Activated effector memory CD4-positive, alpha-beta T cell treated with anti-CD3 and anti-CD28 coated beads, Interleukin-2, amount 50 U/mL, for 16 hours (primary cell): ENCODE measurements around the gene FAM163B.

Experiments
- DNase-seq: peaks from one replicate; pipeline ENCODE4 v3.0.0-alpha.2; 2020

FAM163B gene

GRCh38 chr9:133539991-133540697, 69.0 kb downstream of the FAM163B start:
- DNase-seq = no peak

DNA sequence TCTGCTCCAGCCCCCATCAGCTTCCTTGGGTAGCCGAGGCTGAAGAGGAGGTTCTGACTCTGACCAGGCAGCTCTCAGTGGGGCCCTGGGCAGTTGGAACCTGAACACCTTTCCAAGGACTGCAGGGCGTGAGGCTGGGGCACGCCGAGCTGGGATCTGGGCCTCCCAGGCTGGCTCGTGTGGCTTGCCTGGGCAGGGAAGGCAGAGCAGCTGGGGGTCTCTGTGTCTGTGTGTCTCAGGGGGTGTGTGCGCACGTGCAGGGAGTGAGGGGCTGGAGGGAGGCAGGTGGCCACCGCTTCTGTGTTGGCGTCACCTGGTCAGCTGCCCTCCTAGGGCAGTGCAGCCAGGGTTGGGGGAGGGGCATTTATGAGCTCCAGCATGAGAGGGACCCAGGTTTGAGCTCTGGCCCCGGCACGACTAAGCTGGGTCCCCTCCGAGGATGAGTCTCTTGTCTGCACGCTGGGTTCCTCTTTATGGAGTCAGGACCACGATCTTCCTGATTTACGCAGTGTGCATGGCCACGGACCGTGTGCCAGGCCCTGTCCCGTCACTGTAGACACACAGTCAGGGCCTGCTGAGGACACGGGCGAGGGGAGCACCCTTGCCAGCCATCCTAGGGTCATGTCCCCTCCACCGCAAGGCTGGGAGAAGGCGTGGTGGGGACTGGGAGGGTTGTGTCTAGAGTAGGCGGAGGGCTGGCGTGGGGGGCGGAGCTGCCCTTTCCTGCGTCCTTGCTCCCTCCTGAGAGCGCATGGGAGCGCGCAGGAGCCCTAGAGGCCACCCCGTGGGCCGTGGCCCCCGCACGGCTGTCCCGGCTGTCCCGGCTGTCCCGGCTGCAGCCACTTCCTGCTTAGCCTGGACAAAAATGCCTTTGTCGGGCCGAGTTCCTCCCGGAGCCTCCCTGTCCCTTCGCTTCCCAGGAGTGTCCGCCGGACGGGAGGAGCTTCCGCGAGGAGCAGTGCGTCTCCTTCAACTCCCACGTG, 70.0 kb downstream of the FAM163B start:
- DNase-seq = no peak

DNA sequence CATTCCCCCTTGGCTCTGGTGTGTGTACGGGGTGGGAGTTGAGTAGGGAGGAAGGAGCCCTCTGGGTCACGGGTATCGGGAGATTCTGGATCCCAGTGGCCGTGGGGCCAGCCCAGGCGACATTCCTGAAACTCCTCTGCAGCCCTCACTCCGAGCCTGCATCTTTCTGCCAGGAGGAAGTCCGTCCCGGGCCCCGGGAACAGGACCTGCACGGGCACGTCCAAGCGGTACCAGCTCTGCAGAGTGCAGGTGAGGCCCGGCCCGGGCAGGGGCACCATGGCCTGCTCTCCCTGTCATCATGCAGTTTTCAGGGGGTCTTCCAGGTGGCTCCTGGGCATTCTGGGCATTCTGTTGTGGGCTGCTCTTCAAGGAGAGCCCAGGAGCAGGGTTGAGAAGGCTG, 71.0 kb downstream of the FAM163B start:
- DNase-seq = no peak

- DNase-seq = no peak
Measured at GRCh38 chr9:133537257-133537656, 71.9 kb downstream of the FAM163B start.

GRCh38 chr9:133536536-133536935, 72.7 kb downstream of the FAM163B start:
- no peak for DNase-seq

- no peak for DNase-seq
Measured at GRCh38 chr9:133536080-133536479, 73.1 kb downstream of the FAM163B start.

- DNase-seq = no peak
Measured at GRCh38 chr9:133535306-133535877, 73.8 kb downstream of the FAM163B start.

DNA sequence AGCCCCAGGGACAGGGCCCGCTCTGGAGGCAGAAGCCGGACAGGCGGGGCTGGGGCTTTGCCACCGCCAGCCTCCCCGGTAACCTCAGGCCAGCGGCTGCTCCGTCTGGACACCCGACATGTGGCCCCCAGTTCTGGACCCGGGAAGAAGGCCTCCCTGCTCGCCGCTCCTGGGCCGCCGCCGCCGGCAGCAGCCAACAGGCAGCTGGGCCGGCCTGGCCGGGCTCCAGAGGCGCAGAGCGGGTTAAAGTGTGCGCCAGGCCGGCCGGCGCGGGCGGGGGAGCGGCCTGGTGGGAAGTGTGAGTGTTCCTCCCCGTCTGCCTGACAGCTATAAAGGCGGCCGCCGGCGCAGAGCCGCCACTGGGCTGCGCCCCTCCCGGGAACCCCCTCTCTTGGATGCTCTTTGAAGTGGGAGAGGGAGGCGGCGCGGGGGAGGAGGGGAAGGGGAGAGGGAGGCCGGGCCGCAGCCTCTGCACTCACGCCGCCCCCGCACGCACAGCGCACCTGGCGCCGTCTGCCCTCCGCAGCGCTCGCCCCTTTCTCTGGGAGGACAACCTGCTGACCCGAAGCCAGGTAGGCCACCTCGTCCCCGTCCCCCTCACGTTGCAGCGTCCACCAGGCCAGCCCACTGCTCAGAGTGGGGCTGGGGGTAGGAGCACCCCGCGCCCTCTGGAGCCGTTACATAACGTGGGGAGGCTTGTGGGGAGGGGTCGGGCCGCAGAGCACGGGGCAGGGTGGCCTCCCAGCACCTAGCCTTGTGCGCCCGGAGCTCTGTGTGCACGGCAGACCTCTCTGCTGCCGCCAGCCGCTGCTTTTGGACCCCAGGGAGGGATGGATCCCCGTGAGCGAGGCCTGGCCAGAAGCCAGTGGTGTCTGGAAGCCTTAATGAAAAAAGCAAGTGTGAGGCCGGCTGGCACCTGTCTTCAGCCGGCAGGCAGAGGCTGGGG, 74.6 kb downstream of the FAM163B start, which contains the start of gene ADAMTSL2:
Gene ADAMTSL2, plus strand, starts transcription at position 359 of the 946 bp plus-strand sequence. CDS start 2,009 bp downstream, outside the sequence.
- peak; percentile 70 for DNase-seq

GRCh38 chr9:133533857-133534256, 75.3 kb downstream of the FAM163B start:
- no peak for DNase-seq

DNA sequence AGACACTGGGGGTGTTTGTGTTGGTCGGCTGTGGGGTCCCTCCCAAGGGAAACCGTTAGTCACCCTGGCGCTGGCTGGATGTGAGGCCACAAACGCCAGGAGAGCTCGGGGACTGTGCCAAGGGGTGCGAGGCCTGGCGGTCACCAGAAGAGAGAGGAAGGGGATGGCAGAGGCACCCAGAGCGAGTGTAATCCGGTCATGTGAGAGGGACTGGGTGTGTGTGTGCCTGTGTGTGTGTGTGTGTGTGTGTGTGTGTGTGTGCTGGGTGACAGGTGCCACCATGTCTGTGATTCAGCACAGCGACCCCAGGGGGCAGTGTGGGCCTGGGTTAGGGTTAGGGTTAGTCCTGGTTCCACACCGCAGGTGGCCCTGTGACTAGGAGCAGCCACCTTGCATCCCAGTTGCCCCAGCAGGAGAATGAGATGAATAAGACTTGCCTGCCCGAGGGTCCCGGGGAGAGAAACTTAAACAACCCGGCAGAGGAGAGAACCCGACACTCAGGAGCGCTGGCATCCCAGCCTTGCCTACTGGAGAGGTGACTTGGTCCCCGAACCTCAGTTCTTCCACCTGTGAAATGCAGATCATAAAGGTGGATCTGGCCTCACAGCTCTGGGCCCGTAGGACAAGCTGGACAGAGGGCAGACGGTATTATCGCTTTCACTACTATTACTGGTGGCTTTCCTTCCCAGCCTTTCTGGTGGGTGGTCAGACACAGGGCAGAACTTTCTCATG, 76.1 kb downstream of the FAM163B start:
- peak; percentile 82 for DNase-seq

DNA sequence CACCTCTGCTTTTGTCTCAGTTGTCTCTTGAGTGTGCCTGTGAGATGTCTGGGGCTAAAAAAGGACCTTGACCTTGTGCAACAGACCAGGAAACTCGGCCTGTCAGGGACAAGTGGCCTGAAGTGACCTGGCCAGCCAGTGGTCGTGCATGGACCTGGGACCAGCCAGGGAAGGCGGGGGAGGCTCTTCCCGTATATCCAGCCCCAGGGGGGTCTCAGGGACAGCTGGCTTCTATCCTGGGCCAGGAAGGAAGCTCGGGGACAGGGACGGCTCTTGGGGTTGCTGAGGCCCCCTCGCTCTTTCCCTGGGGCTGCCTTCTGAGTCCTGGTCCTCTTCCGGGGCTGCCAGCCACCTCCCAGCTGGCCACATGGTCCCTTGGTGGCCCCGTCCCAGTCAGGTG, 77.9 kb downstream of the FAM163B start:
- DNase-seq = no peak

- DNase-seq = no peak
Measured at GRCh38 chr9:133529874-133530273, 79.3 kb downstream of the FAM163B start.

- DNase-seq = no peak
Measured at GRCh38 chr9:133529457-133529856, 79.7 kb downstream of the FAM163B start.

GRCh38 chr9:133528876-133529241, 80.3 kb downstream of the FAM163B start:
- DNase-seq = no peak

GRCh38 chr9:133528001-133528875, 81.0 kb downstream of the FAM163B start:
- DNase-seq = no peak

DNA sequence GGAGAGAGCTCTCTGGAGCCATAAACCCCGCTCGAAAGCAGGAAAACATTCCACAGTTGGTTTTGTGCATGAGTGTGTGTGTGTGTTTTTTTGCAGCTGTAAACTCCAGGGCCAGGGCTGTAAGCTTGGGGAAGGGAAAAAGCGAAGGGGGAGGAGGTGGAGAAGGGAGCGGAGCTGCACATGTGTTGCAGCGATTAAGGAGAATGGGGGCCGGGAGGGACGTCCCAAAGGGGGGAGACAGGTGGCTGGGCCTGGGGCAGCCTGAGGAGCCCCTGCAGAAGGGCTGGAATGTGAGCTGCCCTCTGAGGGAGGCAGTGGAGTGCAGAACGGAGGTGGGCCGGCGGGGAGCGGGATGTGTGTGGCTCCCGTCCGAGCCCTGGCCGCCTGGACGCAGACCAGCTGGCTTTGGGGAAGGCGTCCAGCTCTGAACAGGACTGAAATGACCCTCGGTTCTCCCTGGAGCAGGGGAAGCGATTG, 81.7 kb downstream of the FAM163B start:
- no peak for DNase-seq
